ENCODE measurements around the gene RPL26.
"Not testable (repeated sequence)": the region's sequence is repeated elsewhere in the genome, so short reads cannot be mapped to it uniquely, and the experiment has no call there.

Gene RPL26

DNA sequence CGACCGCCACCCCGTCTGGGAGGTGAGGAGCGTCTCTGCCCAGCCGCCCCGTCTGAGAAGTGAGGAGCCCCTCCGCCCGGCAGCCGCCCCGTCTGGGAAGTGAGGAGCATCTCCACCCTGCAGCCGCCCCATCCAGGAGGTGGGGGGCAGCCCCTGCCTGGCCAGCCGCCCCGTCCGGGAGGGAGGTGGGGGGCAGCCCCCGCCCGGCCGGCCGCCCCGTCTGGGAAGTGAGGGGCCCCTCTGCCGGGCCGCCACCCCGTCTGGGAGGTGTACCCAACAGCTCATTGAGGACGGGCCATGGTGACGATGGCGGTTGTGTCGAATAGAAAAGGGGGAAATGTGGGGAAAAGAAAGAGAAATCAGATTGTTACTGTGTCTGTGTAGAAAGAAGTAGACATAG, 9.1 kb downstream of the RPL26 start:
- H3K4me3 ChIP-seq (ENCODE audit: insufficient read depth in 1 of 2, low read depth in 1 of 2, low read length in 2 of 2); H3K4me1 ChIP-seq (ENCODE audit: control insufficient read depth, insufficient read depth, low read depth, low read length); H2AFZ ChIP-seq (ENCODE audit: low read depth, low read length); H3K27ac ChIP-seq (ENCODE audit: low read length, poor library complexity, severe bottlenecking); H3K14ac ChIP-seq (ENCODE audit: low read length in 2 of 2); H3K9me3 ChIP-seq (ENCODE audit: control insufficient read depth, low read length); H2BK5ac ChIP-seq (ENCODE audit: low read depth, low read length, poor library complexity, severe bottlenecking); H4K91ac ChIP-seq (ENCODE audit: low read length); H2BK15ac ChIP-seq (ENCODE audit: low read depth, poor library complexity, severe bottlenecking); H3K4me2 ChIP-seq (ENCODE audit: low read length, poor library complexity, severe bottlenecking); DNase-seq; H4K8ac ChIP-seq (ENCODE audit: low read length); H3K23ac ChIP-seq (ENCODE audit: low read length in 2 of 2); H3K18ac ChIP-seq (ENCODE audit: low read depth in 1 of 2, low read length in 2 of 2); H2BK120ac ChIP-seq (ENCODE audit: low read depth, low read length); H3K27me3 ChIP-seq (ENCODE audit: control insufficient read depth in 1 of 2, insufficient read depth in 1 of 2, low read length in 2 of 2); H3K4ac ChIP-seq (ENCODE audit: low read depth in 1 of 2, low read length in 2 of 2); H2BK12ac ChIP-seq (ENCODE audit: low read length in 2 of 2); H2AK5ac ChIP-seq (ENCODE audit: low read length, severe bottlenecking); H3K9ac ChIP-seq (ENCODE audit: low read length): not testable (repeated sequence)
- 97% methylated on average over 18 of the region's 26 CpGs for WGBS
- Histone ChIP-seq H3K36me3 (ENCODE audit: control insufficient read depth in 1 of 2, insufficient read depth in 2 of 2, low read depth in 1 of 2, low read length in 2 of 2) (peaks cover 17 to 49% of the 10 kb centered on the region in 2 experiments), H3K79me1 (replicated peaks; ENCODE audit: low read length, poor library complexity, severe bottlenecking) (peaks cover 11% of the 10 kb centered on the region)

DNA sequence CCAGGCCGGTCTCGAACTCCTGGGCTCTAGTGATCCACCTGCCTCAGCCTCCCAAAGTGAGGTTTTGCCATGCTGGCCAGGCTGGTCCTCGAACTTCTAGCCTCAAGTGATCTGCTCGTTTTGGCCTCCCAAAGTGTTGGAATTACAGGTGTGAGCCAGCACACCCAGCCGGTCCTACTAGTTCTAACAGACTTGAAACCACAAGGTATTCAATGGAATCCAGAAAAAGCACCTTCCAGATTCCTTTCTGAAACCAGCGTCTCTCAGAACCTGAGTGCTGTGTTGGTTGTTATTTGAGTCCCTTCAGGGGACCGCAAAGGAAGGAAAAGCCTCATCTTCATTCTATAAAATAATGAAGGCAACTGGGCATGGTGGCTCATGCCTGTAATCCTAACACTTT, 10.6 kb downstream of the RPL26 start:
- Histone ChIP-seq H3K36me3 (ENCODE audit: control insufficient read depth in 1 of 2, insufficient read depth in 2 of 2, low read depth in 1 of 2, low read length in 2 of 2) (peaks cover 16 to 44% of the 10 kb centered on the region in 2 experiments), H3K4me1 (ENCODE audit: control insufficient read depth, insufficient read depth, low read depth, low read length) (peaks cover 10% of the 10 kb centered on the region), H3K23ac (ENCODE audit: low read length in 2 of 2) (no peak overlapping the region), H3K79me1 (replicated peaks; ENCODE audit: low read length, poor library complexity, severe bottlenecking) (peaks cover 11% of the 10 kb centered on the region), H2BK15ac (ENCODE audit: low read depth, poor library complexity, severe bottlenecking) (no peak overlapping the region), H3K9me3 (ENCODE audit: control insufficient read depth, low read length) (no peaks in the 10 kb centered on the region), H2BK120ac (ENCODE audit: low read depth, low read length) (no peak overlapping the region), H4K91ac (ENCODE audit: low read length) (no peak overlapping the region), H3K9ac (ENCODE audit: low read length) (no peak overlapping the region), H3K4ac (ENCODE audit: low read depth in 1 of 2, low read length in 2 of 2) (no peak overlapping the region), H4K8ac (ENCODE audit: low read length) (no peak overlapping the region), H3K18ac (ENCODE audit: low read depth in 1 of 2, low read length in 2 of 2) (no peak overlapping the region), H2BK12ac (ENCODE audit: low read length in 2 of 2) (peak overlapping the region in 1 of 2 experiments; percentile 43), H3K4me3 (ENCODE audit: insufficient read depth in 1 of 2, low read depth in 1 of 2, low read length in 2 of 2) (no peak overlapping the region), H2AFZ (ENCODE audit: low read depth, low read length) (no peak overlapping the region), H3K14ac (ENCODE audit: low read length in 2 of 2) (peak overlapping the region in 1 of 2 experiments; percentile 51), H3K4me2 (ENCODE audit: low read length, poor library complexity, severe bottlenecking) (no peak overlapping the region), H3K27ac (ENCODE audit: low read length, poor library complexity, severe bottlenecking) (no peak overlapping the region), H2BK5ac (ENCODE audit: low read depth, low read length, poor library complexity, severe bottlenecking) (no peak overlapping the region), H2AK5ac (ENCODE audit: low read length, severe bottlenecking) (peak overlapping the region; percentile 28), H3K27me3 (ENCODE audit: control insufficient read depth in 1 of 2, insufficient read depth in 1 of 2, low read length in 2 of 2) (no peaks in the 10 kb centered on the region)
- 97% methylated on average over 4 of the region's 7 CpGs for WGBS
- DNase-seq, result no peak

DNA sequence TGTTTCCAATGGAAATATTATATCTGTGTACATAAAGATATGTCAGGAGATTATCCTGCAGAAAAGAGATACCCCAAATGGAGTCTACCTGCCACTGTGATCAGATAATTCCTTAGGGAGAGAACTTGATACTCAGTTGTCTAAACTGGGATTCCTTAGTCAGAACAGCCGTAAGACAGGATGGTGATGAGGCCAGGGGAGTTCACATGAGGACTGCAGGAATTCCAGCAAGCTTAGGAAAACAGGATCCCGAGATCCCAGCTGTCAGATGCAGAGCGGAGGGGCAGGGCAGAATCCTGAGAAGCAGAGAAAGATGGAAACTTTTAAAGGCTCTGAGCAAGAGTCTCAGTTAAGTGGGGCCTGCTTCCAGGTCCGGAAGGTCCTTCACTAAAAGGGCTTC, 11.2 kb downstream of the RPL26 start:
- H2BK120ac ChIP-seq (ENCODE audit: low read depth, low read length), result no peak overlapping the region
- no peak overlapping the region for H3K23ac ChIP-seq (ENCODE audit: low read length in 2 of 2)
- DNase-seq, result no peak
- H3K79me1 ChIP-seq (replicated peaks; ENCODE audit: low read length, poor library complexity, severe bottlenecking), result peaks cover 11% of the 10 kb centered on the region
- no peaks in the 10 kb centered on the region for H3K27me3 ChIP-seq (ENCODE audit: control insufficient read depth in 1 of 2, insufficient read depth in 1 of 2, low read length in 2 of 2)
- no peak overlapping the region for H2BK15ac ChIP-seq (ENCODE audit: low read depth, poor library complexity, severe bottlenecking)
- H3K4me3 ChIP-seq (ENCODE audit: insufficient read depth in 1 of 2, low read depth in 1 of 2, low read length in 2 of 2), result no peak overlapping the region
- H2BK5ac ChIP-seq (ENCODE audit: low read depth, low read length, poor library complexity, severe bottlenecking), result no peak overlapping the region
- no peak overlapping the region for H3K9ac ChIP-seq (ENCODE audit: low read length)
- no peak overlapping the region for H3K18ac ChIP-seq (ENCODE audit: low read depth in 1 of 2, low read length in 2 of 2)
- no peaks in the 10 kb centered on the region for H3K9me3 ChIP-seq (ENCODE audit: control insufficient read depth, low read length)
- H3K27ac ChIP-seq (ENCODE audit: low read length, poor library complexity, severe bottlenecking), result peak overlapping the region; percentile 30
- H2BK12ac ChIP-seq (ENCODE audit: low read length in 2 of 2), result no peak overlapping the region
- no peak overlapping the region for H4K91ac ChIP-seq (ENCODE audit: low read length)
- H3K4ac ChIP-seq (ENCODE audit: low read depth in 1 of 2, low read length in 2 of 2), result no peak overlapping the region
- H3K4me2 ChIP-seq (ENCODE audit: low read length, poor library complexity, severe bottlenecking), result peak overlapping the region; percentile 10
- H4K8ac ChIP-seq (ENCODE audit: low read length), result no peak overlapping the region
- H2AK5ac ChIP-seq (ENCODE audit: low read length, severe bottlenecking), result no peak overlapping the region
- no peak overlapping the region for H2AFZ ChIP-seq (ENCODE audit: low read depth, low read length)
- peaks cover 15 to 38% of the 10 kb centered on the region in 2 experiments for H3K36me3 ChIP-seq (ENCODE audit: control insufficient read depth in 1 of 2, insufficient read depth in 2 of 2, low read depth in 1 of 2, low read length in 2 of 2)
- WGBS, result 51% methylated on average over 4 of the region's 4 CpGs
- peaks cover 9% of the 10 kb centered on the region for H3K4me1 ChIP-seq (ENCODE audit: control insufficient read depth, insufficient read depth, low read depth, low read length)
- no peak overlapping the region for H3K14ac ChIP-seq (ENCODE audit: low read length in 2 of 2)

DNA sequence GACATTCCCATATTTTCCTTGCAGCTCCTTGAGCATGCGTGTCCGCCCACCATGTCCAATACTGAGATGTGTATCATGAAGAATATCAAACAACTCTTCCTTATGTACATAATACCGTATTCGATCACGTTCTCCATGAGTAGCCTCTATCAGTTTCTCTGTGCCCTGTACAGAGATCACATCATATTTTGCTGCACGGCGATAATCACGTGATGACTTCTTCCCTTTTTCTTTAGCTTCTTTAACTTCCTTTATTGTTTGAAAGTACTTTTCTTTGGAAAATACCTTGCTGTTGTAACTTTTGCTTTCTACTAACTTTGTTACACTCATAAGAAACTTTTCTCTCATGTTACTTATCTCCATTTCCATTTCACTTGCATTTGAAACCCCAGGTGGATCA, 13.0 kb downstream of the RPL26 start:
- Histone ChIP-seq H3K79me1 (replicated peaks; ENCODE audit: low read length, poor library complexity, severe bottlenecking) (peaks cover 4% of the 10 kb centered on the region), H3K4me2 (ENCODE audit: low read length, poor library complexity, severe bottlenecking) (no peak overlapping the region)
- WGBS, result 97% methylated on average over 8 of the region's 8 CpGs

More for the DNA sequence above, 13.0 kb downstream of the RPL26 start:
- H2BK12ac ChIP-seq (ENCODE audit: low read length in 2 of 2), result no peak overlapping the region
- H3K4me1 ChIP-seq (ENCODE audit: control insufficient read depth, insufficient read depth, low read depth, low read length), result peaks cover 12% of the 10 kb centered on the region
- no peak overlapping the region for H3K18ac ChIP-seq (ENCODE audit: low read depth in 1 of 2, low read length in 2 of 2)
- no peak overlapping the region for H3K4ac ChIP-seq (ENCODE audit: low read depth in 1 of 2, low read length in 2 of 2)
- H3K36me3 ChIP-seq (ENCODE audit: control insufficient read depth in 1 of 2, insufficient read depth in 2 of 2, low read depth in 1 of 2, low read length in 2 of 2), result peaks cover 13 to 36% of the 10 kb centered on the region in 2 experiments
- H4K8ac ChIP-seq (ENCODE audit: low read length), result no peak overlapping the region
- H2AFZ ChIP-seq (ENCODE audit: low read depth, low read length), result no peak overlapping the region
- no peaks in the 10 kb centered on the region for H3K27me3 ChIP-seq (ENCODE audit: control insufficient read depth in 1 of 2, insufficient read depth in 1 of 2, low read length in 2 of 2)
- H3K23ac ChIP-seq (ENCODE audit: low read length in 2 of 2), result no peak overlapping the region
- H2BK15ac ChIP-seq (ENCODE audit: low read depth, poor library complexity, severe bottlenecking), result no peak overlapping the region
- no peak overlapping the region for H2BK120ac ChIP-seq (ENCODE audit: low read depth, low read length)
- H2AK5ac ChIP-seq (ENCODE audit: low read length, severe bottlenecking), result no peak overlapping the region
- H3K9ac ChIP-seq (ENCODE audit: low read length), result no peak overlapping the region
- DNase-seq, result no peak
- no peak overlapping the region for H2BK5ac ChIP-seq (ENCODE audit: low read depth, low read length, poor library complexity, severe bottlenecking)
- H3K27ac ChIP-seq (ENCODE audit: low read length, poor library complexity, severe bottlenecking), result no peak overlapping the region
- H3K4me3 ChIP-seq (ENCODE audit: insufficient read depth in 1 of 2, low read depth in 1 of 2, low read length in 2 of 2), result no peak overlapping the region
- H4K91ac ChIP-seq (ENCODE audit: low read length), result no peak overlapping the region
- no peak overlapping the region for H3K14ac ChIP-seq (ENCODE audit: low read length in 2 of 2)
- H3K9me3 ChIP-seq (ENCODE audit: control insufficient read depth, low read length), result no peaks in the 10 kb centered on the region
